GM18873 (cell line): ENCODE data around the gene ZEB2.

Experiments used
- ATAC-seq: cut with Tn5 transposase; IDR thresholded peaks from one replicate; pipeline ENCODE4 v1.9.1; 2021; ENCODE audit warnings: mild to moderate bottlenecking, moderate library complexity, moderate number of reproducible peaks; ENCODE audit not compliant: unreplicated experiment, low FRiP score

Gene ZEB2

GRCh38 chr2:144402251-144402650 lies 117.7 kb downstream of the ZEB2 start:
- no peak for ATAC-seq

- no peak for ATAC-seq
Observed at GRCh38 chr2:144401036-144401435, 118.9 kb downstream of the ZEB2 start.

DNA sequence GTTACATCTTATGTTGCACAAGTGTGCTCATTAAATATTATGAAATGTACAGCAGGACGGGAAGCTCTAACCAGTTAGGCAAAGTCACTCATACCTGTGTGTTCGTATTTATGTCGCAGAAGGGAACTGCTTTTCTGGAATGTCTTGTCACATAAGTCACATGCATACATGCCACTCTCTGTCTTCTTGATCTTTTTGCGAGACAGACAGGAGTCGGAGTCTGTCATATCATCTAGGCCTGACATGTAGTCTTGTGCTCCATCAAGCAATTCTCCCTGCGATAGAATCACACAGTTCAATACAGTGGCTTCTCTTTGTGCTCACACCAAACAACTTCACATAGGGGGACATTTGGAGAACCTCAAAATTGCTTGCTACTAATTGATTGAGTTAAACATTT lies 123.6 kb downstream of the ZEB2 start:
- ATAC-seq, result no peak

DNA sequence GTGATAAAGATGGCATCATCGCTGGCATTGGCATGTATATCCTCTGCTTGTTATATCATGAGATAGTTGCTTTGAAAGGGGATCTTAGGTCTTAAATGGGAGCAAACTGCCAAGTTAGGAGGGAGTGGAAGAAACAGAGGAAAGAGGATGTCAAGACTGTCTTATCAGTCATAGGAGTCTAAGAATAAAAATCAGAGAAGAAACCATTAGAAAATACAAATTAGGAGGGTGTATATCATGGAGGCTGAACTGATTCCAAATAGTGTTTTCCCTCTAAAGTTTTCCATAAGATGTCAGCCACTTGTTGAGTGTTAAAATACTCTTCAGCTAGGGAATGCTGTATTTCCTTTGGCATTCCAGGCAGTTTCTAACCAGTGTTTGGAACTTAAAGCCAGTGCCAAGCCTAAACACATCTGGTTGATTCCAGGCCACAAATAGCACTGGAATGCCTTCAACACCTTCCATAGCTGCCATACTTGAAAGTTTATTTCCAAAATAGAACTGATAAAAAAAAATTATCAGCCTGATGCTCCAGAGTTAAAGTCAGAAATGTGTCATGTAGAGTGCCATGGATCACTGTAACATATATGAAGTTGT lies 129.4 kb downstream of the ZEB2 start:
- ATAC-seq, result no peak

- ATAC-seq, result no peak
Observed at GRCh38 chr2:144389930-144390311, 130.0 kb downstream of the ZEB2 start.

GRCh38 chr2:144389151-144389929 lies 130.6 kb downstream of the ZEB2 start:
- ATAC-seq, result no peak

DNA sequence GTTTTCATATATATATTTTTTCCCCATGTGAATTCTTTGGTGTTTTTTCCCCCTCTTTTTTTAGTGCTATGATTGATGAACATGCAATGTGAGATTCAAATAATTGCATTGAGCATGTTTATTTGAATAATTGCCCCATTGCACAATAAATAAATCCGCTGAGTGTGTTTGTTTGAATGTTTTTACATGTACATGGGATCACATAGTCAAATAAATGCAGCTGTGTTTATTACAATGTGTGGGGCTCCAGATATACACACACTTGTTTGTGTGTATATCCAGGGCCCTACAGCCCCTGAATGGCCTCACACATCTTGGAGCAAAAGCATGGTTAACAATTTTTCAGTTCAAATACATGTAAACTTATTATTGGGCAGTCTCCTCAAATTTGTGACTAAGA lies 134.5 kb downstream of the ZEB2 start:
- no peak for ATAC-seq

- ATAC-seq, result no peak
Observed at GRCh38 chr2:144383571-144384100, 136.3 kb downstream of the ZEB2 start.

DNA sequence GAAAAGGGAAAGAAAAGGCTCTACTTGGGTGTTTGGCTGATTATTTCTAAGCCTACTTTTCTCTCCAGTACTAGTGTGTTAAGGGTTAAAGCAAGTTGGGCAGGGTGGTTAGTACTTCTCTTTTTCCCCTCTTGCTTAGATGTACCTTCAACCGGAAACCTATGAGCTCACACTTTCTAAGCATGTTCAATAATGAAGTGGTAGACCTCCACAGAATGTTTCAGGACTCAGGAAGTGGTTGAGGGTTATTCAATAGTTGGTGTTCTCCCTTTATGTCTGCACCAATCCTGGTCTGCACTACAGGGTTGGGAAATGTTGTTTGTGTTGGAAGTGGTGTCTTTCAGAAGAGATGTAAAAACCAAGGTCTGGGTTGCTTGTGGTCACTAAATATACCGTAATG lies 137.1 kb downstream of the ZEB2 start:
- ATAC-seq, result peak; percentile 100

- no peak for ATAC-seq
Observed at GRCh38 chr2:144381716-144382115, 138.2 kb downstream of the ZEB2 start.

- no peak for ATAC-seq
Observed at GRCh38 chr2:144379851-144380311, 140.0 kb downstream of the ZEB2 start.

DNA sequence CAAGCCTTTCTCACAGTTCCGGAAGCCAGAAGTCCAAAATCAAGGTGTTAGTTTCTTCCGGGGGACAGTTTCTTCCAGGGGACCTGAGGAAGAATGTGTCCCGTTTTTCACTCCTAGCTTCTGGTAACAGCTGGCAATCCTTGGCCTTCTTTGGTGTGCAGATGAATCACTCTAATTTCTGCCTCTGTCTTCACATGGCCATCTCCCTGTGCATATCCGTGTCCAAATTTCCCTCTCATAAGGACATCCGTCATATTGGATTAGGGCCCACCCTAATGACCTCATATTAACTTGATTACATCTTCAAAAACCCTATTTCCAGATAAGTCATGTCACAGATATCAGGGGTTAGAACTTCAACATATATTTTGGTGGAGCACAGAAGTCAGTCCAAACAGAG lies 141.4 kb downstream of the ZEB2 start:
- no peak for ATAC-seq

GRCh38 chr2:144377914-144378313 lies 142.0 kb downstream of the ZEB2 start:
- ATAC-seq, result no peak

- no peak for ATAC-seq
Observed at GRCh38 chr2:144376926-144377325, 143.0 kb downstream of the ZEB2 start.

- ATAC-seq, result no peak
Observed at GRCh38 chr2:144376460-144376859, 143.5 kb downstream of the ZEB2 start.

DNA sequence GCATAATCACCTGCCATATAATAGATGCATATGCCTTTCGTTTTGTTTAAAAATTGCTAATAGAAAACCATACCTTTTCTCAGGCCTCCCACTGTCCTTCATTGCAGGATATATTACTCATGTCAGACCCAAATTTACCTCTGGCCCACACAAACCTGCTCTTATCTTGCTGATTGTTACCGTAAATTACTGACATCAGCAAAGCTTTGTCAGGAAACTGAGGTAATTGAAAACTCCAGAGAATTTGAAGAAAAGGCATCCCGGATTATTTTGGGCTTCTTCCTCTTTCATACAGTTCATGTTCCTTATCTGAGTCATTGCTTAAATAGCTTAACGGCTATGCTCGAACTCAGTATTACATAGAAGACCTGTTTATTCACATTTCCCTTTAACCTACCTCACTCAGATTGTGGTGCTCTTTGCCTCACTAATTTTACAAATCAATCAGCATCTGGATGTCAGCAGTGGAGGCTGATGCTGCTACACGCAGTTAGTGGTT lies 145.7 kb downstream of the ZEB2 start:
- ATAC-seq, result peak; percentile 70

- ATAC-seq, result no peak
Observed at GRCh38 chr2:144372410-144373080, 147.4 kb downstream of the ZEB2 start.

DNA sequence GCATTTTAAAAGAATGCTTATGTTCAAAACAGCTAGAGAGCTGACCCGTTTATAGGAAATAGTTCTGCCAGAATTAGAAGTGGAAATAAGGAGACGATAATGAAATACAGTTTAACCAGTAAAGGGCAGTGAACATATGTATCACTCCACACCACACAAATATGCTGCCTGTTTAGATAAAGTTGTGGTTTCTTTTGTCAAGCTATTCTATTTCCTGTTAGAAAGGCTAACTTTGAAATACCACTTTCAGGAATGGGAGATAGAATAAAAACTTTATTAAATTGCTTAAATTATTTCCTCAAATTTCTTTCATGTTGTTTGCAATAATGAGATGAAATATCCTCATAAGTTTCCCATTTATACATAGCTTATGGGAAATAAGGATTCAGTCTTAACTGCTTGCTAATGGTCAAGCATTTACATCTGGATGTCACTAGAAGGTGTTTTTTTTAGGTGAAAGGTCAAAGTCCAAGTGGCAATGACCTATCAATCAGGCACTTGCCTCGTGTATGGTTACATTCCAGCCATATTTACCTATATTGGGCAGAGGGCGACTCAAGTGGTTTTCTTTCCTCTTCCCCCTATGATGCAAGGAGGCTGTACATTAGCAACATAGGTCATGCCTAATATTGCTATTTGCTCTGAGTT lies 148.9 kb downstream of the ZEB2 start:
- ATAC-seq, result no peak

- no peak for ATAC-seq
Observed at GRCh38 chr2:144369416-144369815, 150.5 kb downstream of the ZEB2 start.

- ATAC-seq, result no peak
Observed at GRCh38 chr2:144366825-144367429, 153.0 kb downstream of the ZEB2 start.
